GM21526 (cell line): ENCODE measurements around the gene COL9A2.

Experiments used
- ATAC-seq: cut with Tn5 transposase; IDR thresholded peaks from one replicate; pipeline ENCODE4 v1.9.1; 2021; ENCODE audit warnings: moderate library complexity; ENCODE audit not compliant: unreplicated experiment, low FRiP score

COL9A2 gene

DNA sequence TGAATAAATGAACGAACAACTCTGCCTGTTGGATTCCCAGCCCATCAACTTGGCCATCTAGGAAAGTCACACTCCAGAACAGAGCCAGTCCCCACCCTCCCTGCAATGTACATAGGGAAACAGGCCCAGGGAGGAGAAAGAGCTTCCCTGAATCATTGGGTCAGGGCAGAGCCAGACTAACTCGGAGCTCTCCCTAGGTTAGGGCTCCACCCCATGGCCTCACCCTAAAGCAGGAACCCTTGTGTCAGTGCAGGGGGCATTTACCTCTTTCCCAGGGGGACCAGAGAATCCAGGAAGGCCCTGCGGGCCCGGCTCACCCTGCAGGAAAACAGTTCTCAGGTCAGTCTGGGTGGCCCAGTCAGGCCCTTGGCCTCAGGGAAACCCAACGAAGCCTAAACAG is 11.6 kb downstream of the COL9A2 start:
- ATAC-seq: no peak

DNA sequence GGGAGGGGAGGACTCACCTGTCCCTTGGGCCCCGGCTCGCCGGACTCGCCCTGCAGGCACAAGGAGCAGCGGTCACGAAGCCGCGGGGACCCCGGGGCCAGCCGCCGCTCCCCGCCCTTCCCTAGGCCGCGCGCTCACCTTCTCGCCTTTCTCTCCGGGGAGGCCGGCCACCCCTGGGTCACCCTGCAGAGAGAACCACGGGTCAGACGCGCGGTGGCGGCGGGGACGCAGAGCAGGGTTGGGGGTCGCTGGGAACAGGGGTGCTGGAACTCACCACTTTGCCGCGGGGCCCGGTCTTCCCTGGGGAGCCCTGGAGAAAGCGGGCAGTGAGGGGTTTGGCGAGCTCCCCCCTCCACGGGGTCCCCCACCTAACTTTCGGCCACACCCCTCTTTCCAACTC is 13.3 kb downstream of the COL9A2 start:
- ATAC-seq: no peak

DNA sequence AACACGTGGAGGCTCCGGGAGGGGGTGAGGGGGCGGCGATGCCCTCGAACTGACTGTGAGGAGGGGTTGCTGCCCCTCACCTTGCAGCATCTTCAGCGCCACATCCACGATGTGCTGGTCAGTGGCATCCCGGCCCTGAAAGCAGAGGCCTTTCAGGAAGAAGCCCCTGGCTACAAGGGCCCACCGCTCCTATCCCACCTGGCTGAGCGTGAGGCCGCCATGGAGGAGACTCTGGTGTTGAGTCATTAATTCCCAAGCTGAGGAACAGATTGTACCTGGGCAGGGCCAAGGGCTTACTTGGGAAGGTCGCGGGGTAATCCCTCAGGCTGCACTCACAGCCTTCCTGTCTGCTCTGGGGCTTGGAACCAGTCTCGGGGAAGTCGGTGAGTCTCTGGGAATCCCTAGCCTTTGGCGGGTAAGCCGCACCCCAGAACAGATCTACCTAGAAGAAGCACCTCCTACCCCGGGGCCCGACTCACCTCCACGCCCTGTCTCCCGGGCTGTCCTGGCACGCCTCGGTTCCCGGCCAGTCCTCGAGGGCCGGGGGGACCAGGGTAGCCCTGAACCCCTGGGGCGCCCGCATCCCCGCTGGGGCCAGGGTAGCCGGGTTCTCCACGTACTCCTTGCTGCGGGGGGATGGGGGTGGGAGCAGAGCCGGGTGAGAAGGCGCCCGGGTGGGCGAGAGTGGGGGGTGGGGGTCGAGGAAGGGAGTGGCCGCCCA is 13.9 kb downstream of the COL9A2 start:
- no peak for ATAC-seq

DNA sequence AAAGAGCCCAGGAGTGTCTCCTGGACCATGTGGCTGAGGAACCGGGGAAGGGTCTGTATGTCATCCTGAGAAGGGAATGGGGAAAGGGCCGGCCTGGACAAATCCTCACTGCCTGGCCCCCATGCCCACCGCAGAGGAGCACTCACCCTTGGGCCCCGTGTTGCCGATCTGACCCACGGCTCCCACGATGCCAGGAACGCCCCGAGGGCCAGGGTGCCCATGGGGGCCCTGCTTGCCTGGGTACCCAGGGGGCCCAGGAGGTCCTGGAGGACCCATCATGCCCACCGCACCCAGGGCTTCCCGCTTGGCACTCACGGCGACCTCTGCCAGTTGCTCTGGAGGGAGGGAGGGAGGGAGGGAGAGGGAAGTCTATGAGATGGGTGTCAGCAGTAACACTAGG is 14.6 kb downstream of the COL9A2 start:
- ATAC-seq: no peak

DNA sequence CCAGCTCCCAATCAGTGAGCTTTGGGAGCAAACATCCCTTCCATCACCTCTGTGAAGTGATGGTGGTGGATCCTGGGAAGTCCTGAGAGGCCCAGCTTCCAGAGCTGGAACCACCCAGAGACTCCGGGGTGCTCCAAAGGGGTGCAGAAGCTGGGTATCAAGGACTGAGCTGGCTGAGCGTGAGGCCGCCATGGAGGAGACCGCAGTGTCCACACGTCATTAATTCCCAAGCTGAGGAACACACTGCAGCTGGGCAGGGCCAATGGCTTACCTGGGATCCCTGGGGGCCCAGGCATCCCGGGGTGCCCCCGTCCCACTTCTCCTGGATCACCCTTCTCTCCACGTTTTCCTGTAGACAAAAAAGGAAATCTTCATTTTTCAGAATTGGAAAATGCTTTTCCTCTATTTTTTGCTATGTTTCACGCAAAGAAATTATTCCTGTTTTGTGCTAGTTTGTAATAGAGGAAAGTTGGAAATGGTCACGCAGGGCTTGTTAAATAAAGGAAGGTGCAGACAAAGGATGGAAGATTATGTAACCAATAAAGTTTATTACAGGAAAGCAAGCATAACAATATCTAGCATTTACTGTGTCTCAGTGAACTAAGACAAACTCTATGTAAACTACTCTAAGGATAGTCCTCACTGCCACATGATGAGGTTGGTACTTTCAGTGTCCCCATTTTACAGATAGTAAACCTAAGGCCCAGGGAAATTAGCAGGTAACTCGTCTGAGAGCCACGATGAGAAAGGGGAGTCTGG is 15.4 kb downstream of the COL9A2 start:
- no peak for ATAC-seq

DNA sequence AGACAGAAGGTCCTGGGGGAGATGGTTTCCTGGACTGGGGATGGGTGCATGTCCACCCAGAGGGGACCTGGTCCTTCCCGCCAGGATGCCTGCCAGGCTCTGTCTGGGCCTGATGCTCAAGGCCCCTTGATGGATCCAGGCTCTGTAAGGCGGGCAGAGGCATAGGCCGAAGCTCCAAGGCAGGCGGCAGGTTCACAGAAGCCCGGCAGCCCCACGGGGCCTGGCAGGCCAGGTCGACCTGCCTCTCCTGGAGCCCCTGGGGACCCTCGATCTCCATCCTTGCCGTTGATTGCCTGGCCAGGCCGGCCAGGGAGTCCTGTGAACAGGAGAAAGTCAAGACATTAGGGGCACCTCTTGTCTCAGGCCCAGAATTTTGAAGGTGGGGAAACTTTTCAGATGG is 16.0 kb downstream of the COL9A2 start:
- no peak for ATAC-seq

DNA sequence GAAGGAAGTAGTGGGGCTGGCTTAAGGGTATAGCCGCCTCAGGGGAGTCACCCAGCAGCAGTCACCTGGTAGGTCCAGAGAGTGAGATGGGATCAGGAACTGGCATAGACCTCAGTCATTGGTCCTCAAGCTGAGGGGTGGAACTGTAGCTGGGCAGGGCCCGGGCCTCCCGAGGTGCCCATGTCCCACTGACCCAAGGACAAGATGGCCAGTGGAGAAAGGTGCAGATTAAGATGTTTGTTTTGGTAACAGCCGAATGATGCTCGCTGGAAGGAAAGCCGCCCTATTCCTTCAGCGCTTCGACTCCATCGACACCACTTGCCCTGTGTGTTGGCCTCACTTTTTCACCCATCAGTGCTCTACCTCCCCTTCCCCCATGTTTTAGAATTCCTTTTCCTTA is 16.4 kb downstream of the COL9A2 start:
- no peak for ATAC-seq

DNA sequence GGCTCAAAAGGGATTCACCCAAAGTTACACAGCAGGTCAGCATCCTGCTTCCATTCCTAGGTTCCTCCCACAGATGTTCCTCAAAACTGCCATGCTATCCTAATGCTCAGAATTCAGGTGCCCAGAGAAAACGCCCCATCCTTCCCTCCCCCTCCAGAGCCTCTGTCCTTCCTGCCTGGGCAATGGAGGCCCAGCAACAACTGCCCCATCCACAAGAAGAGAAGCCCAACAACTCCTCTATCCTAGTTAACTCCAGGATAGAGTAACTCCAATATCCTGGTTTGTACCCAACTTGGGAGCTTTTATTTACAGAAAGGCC is 16.9 kb downstream of the COL9A2 start:
- no peak for ATAC-seq

DNA sequence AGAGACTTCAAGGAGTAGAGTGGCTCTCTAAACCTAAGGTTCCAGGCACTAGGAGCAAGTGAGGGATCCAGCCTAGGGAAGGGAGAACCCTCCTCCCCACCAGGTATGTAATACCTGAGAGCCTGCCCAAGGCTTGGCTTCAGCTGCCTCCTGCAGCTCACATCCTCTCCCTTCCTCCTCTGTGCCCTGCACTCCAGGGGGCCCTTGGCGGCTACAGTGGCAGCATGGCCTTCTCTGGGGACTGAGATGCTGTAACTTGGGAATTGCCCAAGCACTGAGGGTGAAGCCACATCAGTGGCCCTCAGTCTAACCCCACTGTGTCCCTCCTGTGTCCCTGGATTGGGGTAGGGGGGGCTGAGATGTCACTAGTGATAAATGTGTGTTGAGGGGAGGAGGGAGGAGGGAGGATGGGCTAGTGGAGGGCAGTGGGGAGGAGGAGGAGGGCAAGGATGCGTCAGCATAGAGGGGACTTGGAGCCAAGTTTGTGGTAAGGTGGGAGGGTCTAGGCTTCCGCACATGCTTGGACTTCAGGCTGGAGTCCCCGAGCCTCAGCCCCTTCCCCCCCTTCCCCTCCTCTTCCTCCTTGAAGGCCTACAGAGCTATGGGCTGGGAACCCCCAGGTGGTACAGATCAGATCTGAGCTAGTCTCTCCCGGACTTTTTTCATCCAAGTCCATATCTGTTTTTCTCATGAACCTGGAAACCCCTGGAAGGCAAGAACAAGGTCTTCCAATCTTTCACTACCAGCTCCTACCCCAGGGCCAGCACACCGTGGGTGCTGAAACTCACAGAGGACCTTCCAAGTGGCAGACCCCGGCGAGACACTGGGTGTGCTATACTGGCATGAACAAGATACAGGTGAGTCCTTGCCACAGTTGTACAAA is 17.5 kb downstream of the COL9A2 start:
- ATAC-seq: no peak

DNA sequence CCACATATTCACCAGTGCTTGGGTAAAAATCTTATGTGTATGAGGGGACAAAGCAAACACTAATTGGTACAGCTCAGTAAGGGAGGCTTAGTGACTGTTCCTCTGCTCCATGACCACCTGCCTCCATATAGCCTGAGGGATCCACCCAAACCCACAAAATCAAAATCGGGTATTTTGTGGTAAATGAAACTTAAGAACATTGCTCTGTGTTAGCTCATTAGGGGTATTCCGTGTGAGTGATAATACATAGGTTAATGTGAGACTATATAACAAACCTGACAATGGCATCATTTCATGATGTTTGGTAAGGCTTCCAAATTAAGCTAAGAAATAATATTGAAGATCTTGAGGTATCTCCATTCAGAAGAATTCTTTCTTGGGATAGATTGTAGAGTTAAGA is 25.8 kb downstream of the COL9A2 start:
- no peak for ATAC-seq

DNA sequence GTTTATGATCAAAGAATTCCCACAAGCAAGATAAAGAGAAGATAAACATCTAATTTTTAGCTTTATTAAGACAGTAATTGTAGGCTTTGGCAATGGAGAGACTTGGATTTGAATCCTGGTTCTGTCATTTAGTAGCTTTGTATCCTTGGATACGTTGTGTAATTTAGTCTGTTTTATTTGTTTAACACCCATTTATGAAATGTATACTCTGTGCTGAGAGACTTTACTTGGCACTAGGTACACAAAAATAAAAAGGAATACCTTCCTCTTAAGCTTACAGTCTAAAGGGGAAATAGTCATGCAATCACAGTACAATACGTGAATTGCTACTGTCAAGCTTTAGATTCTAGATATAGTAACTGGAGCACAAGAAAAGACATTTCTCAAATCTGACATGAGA is 35.2 kb downstream of the COL9A2 start:
- ATAC-seq: no peak

DNA sequence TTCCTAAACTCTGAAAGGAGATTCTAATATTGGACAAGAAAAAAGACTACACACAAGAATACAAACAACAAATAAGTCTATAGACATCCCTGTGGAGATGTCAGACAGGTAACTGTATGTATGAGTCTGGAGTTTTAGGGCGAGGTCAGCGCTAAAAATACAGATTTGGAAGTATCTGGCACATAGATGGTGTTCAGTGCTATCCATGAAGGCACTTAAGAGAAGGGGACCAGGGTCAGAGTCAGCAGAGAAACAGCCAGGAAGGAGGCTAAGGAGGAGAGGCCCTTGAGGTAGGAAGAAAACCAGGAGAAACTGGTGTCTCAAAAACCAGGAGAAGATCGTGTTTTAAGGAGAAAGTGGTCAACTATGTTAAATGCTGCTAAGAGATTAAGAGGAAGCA is 41.0 kb downstream of the COL9A2 start:
- no peak for ATAC-seq

DNA sequence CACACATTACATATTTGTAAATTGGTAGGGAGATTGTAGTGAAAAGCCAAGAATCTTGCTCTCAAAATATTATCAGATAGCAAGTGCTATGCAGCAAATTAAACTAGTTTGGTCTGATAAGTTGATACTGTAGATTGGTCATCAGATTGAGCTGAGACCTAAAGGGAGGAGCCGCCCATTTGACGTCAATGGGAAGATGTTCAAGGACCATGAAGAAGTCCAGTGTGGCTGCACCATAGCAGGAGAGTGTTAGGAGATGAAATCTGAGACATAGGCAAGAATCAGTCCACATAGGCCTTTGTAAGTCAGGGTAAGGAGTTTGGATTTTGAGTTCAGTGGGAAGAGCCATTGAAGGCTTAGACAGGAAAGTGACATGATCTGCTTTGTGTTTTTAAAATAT is 42.8 kb downstream of the COL9A2 start:
- ATAC-seq: no peak

DNA sequence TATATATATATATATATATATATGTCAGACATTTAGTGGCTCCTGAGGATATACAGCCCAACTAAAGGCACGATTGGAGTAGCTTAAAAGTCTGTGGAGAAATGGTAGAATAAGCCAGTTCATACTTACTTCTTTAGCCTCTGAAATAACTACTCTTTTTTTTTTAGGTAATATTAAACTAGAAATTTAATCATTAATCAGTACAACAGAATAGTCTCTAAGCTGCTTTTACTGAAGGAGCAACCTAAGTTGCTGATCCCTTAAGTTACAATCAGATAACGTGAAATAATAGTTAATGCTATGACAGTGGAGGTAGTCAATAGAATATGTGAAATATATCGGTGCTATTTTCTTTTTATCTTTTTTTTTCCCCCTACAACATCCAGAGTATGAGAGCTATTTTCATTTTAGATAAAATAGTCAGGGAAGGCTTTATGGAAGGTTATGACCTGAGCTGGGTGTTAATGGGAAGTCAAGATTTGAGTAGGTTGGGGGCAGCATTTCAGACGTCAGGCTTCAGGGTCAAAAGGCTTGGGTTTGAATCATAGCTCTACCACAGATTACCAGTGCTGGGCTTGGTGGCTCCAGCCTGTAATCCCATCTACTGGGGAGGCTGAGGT is 43.4 kb downstream of the COL9A2 start:
- ATAC-seq: no peak

DNA sequence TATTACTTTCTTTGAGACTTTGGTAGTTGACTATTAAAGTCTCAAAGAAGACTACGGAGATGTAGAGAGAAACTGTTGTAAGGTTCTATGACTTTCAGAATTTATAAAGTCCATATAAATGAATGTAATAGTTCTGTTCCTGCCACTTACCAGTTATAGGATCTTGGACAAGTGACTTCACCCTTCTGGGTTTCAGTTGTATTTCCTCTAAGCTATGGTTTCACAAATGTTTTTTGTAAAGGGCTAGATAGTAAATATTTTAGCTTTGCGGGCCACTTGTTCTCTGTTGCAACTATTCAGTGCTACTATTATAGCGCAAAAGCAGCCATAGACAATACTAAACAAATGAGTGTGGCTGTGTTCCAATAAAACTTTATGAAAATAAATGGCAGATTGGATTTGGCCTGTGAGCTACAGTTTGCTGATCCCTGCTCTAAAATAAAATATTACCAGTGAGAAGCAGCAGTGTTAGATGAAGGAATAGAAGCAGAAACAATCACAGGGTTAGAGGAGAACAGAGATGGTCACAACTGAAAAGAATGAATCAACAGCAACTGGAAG is 44.4 kb downstream of the COL9A2 start:
- ATAC-seq: no peak

DNA sequence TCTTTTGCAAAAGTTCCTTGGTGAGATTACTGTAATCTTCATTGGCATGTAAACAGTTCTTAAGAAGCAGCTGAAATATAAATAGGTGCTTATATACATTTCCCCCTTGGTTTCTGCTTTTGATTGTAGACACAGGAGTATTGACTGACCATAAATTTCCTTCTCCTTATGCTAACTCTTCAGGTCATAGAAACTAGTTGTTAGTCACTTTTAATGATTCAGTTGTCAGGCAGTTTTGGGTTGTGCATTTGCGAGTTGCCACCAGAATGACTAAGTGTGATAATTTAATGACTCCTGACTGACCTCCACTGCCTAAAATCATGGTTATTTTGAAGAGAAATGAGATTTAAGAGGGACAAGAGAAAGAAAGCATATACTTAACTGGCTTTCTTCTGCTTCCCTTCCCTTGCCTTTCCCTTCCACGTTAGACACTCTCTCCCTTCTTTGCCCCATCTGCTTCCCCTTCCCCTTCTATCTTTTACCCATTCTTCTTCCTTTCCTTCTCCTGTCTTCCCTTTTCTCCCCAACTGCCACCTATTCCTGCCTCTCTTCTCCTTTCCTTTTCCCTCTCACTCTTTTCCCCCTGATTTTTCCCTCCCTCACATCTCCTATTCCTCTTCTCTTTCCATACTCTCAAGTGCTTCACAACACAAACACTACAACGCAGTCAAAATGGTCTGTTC is 46.8 kb downstream of the COL9A2 start:
- no peak for ATAC-seq

DNA sequence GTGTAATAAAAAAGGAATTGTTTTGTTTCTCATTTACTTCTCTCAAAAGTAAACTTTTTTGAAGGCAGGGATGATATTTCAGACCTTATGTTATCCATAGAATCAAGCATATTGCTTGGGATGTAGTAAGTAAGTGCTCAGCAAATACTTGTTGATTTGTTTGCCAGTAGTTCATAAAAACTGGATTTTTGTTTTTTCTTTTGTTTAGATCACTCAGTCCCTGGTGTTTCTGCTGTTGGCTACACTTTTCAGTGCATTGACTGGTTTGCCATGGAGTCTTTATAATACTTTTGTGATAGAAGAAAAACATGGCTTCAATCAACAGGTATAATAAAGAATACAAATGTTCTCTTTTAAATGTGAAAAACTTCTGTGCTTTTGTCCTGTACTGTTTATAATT is 48.9 kb downstream of the COL9A2 start:
- no peak for ATAC-seq

DNA sequence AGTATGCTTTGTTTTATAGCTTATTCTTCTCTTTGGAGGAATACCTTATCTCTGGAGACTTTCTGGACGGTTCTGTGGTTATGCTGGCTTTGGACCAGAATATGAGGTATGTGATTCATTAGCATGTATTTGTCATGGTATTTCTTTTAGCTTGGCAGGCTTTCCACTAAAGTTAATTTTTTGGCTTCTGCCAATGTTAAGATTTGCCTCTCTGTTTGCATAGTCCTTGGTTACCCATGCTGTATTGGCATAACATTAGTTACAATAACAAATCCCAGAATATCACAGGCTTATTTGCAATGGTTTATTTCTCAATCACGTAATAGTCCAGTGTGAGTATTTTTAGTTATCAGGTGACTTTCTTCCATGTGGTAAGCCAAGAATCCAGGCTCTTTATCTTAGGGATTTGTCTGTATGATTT is 49.3 kb downstream of the COL9A2 start:
- no peak for ATAC-seq

DNA sequence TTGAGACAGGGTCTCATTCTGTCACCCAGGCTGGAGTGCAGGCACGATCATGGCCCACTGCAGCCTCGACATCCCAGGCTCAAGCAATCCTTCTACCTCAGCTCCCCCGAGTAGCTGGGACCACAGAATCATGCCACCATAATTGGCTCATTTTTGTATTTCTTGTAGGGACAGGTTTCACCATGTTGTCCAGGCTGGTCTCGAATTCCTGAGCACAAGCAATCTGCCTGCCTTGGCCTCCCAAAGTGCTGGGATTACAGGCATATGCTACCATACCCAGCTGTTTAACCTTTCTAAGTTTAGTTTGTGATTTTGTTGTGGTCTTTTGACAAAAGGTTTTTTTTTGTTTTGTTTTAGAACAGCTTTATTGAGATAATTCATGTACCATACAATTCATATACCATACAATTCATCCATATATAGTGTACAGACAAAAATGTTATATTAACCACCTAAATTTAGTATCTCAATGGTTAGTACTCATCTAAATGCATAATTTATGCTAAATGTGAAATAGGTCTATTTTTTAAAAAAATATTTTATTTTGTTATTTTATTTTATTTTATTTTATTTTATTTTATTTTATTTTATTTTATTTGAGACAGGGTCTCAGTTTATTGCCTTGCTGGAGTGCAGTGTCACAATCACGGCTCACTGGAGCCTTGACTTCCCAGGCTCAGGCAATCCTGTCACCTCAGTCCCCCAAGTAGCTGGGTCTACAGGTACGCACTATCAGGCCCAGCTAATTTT is 50.1 kb downstream of the COL9A2 start:
- no peak for ATAC-seq
